GM18498 (cell line): Measurements from ENCODE around the gene BANF1.
"Not testable (repeated sequence)": the region's sequence is repeated elsewhere in the genome, so short reads cannot be mapped to it uniquely, and the experiment has no call there.

Experiments
- ATAC-seq: cut with Tn5 transposase; IDR thresholded peaks from one replicate; pipeline ENCODE4 v1.9.1; 2021; ENCODE audit warnings: mild to moderate bottlenecking, moderate library complexity; ENCODE audit not compliant: unreplicated experiment

Gene BANF1

DNA sequence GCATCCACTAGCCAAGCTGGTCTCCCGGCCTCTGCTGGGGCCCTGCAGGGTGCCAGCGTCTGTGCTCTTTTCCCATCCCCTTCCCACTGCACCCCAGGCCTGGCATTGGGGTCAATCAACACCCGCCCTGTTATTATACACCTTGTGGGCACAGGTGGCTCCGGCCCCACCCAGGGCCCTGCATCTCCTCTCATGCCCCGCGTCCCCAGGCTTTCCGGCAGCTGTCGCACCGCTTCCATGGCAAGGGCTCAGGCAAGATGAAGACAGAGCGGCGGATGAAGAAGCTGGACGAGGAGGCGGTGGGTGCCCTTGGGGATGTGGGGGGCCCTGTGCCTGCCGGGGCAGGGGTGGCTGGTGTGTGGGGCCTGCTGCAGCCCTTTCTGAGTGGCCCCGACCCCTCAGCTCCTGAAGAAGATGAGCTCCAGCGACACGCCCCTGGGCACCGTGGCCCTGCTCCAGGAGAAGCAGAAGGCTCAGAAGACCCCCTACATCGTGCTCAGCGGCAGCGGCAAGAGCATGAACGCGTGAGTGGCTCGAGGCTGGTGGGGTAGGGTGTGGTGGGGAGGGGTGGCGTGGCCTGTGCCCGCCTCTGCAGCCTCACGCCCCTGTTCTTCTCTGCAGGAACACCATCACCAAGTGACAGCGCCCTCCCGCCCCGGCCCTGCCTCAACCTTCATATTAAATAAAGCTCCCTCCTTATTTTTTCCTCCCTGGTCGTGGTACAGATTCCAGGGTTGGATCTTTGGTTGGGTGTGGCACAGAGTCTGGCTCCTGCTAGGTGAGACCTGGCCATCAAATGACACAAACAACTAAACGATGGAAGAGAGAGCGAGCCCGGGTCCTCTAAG, 23.7 kb upstream of the BANF1 start:
- no peak for ATAC-seq

DNA sequence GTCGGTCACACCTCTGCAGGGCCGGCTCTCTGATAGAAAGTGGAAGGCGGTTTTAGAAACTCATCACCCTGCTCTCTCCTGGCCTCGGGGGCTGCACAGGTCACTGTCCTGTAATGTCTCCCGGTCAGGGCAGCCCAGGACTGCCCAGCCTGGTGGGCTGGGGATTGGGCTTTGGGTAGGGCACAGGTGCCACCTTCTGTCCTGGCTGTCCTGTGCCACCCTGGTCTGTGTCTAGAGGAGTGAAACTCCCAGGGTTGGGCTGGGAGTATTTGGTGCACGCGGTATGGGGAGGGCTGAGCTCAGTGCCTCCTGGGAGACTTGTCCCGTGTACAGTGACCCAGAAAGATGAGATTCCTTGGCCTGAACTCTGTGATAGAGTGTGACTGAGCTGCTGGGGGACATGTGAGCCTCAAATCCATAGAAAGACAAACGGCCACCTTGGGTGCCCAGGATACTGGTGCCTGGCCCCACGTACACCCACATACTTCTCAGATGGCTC, 23.0 kb upstream of the BANF1 start:
- ATAC-seq, result no peak

DNA sequence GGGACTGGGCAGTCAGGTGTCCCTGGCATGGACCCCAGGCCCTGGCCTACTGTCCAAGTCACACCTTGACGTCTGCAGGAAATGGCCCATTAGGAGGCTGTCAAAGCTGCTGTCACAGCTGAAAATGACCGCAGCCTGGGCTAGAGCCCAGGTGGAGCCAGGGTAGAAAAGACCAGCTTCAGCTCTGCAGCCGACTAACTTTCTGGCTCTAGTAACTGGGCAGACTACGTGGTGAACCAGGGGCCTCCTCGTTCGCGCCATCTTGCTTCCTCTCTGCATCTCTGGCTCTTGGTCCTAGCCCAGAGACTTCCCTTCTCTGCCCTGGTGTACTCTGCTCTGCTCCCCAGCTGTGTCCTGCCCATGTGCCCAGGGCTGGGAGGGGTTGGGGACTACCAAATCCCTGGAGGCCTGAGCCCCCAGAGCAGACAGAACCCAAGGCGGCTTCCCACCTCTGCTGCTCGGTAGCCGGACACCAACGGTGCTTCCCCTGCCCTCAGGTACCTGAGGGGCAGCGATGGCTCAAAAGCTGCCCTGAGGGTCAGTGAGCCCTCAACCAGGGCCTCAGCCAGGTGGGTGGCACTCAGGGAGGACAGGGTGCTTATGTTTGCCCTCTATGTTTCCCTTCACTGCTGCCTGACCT, 21.1 kb upstream of the BANF1 start:
- no peak for ATAC-seq

DNA sequence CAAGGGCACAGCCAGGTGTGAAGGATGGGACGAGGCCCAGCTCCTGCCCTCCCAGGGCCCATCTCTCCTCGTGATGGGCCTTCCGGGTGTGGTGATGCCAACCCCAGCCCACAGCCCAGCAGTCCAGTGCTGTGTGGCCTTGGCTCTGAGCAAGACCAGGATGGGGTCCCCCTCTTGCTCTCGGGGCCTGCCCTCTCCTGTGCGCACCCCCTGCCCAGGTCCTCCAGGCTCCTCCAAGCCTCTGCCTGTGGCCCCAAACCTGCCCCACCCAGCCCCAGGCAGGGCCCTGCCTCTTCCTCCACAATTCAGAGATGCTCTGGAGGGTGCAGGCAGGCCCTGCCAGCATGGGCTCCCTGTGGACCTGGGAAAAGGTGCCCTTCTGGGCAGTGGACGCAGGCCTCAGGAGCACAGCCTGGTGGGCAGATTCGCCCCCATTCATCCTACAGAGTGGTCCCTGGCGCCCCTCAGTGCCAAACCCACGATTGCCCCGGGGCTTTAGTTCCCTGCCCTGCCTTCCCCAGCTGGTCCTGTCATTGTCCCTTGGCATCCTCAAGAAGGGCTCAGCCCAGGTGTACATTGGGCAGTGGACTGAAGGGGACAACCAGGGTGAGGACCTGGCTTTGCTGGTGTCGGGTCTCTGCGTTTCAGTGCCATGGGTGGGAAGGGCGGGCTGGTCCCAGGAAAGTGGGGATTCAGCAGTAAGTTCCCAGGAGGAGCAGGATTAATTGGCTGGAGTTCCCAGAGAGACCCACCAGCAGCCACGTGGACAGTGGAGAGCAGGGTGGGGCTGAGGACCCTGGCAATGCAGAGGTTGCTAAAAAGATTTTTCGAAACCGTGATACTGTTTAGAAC, 20.1 kb upstream of the BANF1 start:
- ATAC-seq, result no peak

DNA sequence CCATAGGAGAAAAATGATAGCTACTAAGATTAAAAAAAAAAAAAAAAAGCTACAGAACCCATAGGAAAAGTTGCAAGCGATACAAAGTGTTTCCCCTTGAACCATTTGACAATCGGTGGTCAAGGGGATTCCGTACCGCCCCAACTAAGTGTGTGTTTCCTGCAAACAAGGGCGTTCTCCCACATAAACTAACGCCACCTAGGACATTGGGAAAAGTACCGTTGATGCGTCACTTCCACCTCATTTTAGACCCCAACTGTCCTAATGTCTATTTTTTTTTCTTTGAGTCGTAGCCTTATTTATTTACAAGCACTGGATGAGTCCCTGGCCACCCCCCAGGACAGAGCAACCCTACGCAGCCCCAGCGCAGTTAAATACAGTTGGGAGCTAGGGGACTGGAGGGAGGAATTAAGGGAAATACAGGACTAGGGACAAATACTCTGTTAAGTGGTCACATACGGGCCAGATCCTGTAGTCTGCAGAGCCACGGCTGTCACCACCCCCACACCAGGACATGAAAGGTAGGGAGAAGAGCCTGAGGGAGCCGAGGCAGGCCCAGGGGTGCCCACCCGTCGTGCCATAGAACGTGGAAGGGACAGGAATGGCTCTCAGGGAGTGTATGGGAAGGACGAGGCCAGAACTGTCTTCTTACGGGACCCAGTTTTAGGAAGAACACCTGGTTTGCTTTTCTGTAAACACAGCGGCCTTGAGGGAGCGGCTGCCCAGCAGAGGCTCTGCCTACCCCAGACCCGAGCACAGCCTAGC, 19.3 kb upstream of the BANF1 start:
- ATAC-seq, result no peak

DNA sequence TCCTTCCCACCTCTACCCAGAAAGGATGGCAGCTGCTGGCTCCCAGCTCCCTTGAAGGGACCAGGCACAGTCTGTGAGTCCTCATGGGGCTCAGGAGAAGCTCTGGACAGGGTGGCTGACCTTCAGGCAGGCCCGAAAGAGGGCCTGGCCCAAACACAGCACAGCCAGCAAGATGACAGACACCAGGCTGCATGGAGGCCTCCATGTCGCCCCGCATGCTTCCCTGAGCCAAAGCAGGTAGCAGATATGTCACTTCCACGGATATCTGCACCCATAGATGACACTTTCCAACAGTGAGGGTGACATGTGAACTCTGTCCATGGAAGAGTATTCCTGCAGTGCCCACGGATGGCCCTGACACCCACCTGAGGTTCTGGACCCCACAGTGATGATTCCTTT, 18.7 kb upstream of the BANF1 start:
- ATAC-seq, result no peak

DNA sequence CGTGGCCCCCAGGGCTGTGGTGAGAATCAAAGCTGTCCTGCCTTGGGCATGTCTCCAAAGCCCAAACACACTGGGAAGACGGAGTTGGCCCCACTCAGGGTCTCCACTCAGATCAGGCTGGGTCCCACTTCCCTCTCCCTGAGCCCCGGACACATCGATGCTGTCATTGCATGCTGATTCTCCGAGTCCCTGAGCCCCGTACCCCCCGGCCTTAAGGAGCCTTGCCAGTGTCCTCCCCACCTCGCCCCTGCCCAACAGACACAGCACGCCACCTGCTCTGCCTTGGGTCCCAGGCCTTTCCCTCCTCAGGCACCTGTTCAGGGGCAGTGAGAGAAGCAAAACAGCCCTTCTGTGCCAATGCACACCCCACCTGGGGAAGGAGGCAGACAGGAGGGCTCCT, 15.0 kb upstream of the BANF1 start:
- no peak for ATAC-seq

DNA sequence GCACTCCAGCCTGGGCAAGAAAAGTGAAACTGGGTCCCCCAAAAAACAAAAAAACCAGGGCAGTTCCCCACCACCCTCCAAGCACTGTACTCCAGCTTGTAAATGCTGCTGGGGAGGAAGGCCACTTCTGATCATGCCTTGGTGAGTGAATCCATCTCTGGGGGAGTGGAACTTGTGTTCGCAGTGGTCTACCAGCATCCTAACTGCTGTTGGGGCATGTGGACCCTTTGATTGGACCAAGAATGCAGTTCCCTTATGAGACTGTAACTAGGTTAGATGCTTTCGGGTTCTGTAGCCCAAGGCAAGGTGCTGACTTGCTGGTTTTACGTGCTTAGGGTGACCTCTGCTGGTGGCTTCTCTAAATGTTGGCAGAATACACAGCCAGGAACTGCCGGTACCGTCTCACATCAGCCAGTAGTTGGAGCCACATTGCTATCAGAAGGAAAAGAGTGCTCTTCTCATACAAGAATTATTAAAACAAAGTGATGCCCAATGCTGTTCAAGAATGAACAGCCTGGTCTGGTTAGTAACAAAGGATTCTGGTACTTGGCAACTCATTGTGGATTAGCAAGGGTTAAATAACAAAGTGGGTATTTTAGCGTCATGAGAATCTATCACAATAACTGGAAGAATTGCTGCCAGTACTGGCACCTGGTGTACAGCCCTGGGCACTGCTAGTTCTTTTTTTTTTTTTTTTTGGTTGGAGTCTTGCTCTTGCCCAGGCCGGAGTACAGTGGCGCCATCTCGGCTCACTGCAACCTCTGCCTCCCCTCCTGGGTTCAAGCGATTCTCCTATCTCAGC, 13.3 kb upstream of the BANF1 start:
- ATAC-seq, result peak; percentile 97

DNA sequence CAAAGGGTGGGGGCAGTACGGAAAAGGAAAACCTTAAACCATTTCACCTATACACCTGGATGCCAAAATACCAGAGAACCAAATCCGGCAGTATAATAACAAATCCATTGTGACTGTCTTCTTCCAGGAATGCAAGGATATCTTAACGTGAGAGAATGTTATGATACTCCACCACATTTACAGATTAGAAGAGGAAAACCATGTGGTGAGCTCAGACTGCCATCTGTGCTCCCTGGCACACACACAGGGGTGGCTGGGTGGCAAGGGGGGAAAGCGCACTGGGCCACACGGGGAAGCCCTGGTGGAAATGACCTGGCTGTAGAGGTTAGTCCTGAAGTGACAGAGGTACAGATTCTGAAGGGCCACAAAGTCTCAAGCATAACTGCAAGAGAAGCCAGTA, 10.2 kb upstream of the BANF1 start:
- ATAC-seq, result no peak

DNA sequence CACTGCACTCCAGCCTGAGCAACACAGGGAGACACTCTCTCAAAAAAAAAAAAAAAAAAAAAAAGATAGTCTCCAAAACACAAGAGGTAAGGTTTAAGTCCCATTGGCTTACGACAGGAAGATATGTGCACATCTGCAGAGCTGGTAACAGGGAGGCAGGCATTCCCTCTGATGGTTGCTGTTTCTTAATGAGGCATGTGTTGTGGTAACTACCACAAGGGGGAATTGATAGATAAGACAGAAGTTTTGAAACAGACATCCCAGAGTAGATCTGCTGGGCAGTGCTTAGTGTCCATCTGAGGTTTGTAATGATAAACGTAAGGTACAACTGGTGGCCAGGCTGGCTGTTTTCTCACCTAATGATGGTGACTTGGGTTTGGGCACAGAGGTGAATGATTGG, 5.0 kb upstream of the BANF1 start:
- no peak for ATAC-seq

DNA sequence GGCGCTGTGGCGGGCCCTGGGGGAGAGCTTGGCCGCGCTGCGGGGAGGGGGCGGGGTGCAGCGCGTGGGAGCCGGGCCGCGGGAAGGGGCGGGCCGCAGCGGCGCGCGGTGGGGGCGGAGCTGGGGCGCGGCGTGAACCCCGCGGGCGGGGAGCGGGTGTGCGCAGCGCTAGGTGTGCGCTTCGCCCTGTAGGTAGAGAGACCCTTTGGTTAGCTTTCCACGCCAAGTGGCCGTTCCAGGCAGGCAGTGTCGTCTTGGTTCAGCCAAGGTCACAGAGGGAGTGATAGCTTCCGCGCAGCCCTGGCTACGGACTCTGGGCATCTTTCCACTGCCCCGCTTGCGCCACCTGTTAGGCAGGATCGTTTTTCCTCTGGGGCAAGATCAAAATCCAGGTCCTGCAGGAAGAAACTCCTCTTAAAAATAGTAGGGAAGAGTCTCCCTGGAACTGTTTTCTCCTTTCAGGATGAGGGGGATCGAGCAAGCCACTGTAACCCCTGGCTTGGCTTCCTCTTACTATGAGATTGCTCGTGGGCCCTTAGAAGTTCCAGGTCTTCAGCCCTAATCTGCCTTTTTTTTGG, 434 bp downstream of the BANF1 start:
- ATAC-seq, result peak; percentile 58

DNA sequence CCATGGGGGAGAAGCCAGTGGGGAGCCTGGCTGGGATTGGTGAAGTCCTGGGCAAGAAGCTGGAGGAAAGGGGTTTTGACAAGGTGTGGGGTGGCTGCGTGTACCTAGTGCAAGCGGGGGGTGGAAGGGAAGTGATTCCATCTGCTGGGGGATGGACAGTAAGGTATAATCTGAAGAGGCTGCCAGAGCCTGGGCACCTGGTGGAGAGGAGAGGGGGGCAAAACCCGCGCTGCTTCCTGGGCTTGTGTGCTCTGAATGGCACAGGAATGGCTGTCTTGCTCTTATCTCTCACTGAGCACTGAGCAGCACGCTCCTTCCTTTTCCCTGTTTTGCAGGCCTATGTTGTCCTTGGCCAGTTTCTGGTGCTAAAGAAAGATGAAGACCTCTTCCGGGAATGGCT, 988 bp downstream of the BANF1 start:
- no peak for ATAC-seq

DNA sequence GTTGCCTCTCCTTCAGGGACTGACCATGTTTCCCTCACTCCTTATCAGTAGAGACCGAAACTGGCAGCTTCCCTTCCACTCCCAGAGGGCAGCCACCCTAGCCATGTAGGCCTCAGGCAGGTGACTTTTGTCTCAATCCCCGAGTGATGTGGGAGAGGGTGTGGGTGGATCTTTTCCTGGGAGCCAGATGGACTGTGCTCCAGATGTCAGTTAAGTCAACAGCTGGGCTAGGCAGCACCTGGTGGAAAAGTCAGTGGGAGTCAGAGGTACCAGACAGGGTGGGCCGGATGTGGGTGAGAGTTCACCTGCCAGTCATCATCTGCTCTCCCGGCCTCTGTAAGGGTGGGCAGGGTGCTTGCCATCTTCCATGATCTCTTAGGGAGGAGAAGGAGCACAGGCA, 1.9 kb downstream of the BANF1 start:
- no peak for ATAC-seq

DNA sequence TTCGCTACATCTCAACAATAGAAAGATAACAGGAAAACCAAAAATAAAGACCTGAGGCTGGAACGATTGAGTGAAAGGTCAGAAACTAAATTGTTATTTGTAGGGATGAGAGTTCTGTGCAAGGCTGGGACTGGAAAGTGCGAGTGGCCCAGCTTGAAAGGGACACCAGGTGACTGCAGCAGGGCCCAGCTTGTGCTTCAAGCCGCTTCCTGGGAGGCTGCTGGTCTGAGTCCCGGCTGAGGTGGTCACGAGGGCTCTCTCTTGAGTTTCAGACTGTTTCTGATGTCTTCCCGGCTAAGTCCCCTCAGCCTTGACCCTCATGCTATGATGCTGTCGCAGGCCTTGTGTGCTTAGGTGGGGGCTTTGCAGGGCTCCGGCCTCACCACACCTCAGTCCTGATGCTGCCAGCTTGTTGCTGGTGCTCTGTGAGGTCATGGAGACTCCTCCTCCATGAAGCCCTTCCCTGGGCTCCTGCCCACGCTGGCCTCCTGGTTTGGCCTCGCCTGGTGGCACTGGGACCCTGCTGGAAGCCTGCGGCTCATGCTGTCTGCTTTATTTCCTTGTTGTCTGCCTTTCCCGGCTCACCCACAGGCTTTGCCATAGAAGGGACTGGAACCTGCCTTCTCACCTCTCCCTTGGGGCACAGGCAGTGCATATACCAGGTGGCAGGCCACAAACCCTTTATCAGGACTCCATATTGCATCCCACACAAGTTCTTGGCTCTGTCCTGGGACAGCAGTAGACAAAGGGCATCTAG, 4.0 kb downstream of the BANF1 start:
- no peak for ATAC-seq

DNA sequence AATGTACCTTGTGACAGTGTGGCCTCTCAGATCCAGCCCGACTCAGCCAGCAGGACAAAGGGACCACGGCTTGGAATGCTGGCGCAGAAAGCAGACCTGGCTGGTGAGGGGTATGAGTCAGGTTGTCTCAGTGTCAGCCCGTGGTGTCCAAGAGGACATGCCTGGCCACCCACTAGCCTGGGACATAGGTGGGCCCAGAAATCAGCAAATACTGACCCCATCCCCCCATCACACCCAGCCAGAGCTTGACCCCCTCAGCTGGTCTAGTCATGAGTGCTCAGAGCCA, 4.5 kb downstream of the BANF1 start:
- no peak for ATAC-seq

DNA sequence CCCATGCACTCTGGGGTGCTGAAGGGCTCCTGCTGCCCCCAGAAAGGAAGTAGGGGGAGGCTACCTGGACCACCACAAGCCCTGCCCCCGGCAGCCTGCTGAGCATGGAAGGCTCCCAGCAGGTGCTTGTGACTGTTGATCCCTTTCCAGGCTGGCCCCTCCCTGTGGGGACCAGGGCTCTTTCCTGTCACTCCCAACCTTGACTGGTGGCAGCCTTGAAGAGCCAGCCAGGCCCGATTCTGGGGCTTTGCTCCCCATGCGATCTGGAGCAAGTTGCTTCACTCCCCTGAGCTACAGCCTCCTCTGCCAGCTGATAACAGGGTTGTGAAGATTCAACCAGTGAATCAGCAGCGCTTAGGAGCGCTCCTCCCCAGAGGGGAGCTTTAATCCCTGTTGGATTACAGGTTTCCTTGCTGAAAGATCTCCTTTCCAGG, 4.9 kb downstream of the BANF1 start:
- ATAC-seq, result no peak

DNA sequence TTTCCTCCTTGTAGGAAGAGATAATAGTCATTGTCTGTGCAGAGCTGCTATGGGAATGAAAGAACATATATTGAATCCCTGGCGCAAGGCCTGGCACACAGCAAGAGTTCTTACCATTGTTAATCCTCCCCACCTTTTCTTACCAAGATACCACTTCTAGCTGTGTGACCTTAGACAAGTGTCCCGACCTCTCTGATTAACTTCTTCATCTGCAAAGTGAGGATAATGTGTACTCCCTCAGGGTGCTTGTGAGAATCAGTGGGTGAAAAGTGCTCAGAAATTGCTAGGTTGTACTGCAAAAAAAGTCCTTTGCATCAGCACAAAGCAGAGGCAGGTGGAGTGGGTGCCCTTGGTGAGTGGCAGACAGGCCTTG, 5.8 kb downstream of the BANF1 start:
- ATAC-seq, result no peak

DNA sequence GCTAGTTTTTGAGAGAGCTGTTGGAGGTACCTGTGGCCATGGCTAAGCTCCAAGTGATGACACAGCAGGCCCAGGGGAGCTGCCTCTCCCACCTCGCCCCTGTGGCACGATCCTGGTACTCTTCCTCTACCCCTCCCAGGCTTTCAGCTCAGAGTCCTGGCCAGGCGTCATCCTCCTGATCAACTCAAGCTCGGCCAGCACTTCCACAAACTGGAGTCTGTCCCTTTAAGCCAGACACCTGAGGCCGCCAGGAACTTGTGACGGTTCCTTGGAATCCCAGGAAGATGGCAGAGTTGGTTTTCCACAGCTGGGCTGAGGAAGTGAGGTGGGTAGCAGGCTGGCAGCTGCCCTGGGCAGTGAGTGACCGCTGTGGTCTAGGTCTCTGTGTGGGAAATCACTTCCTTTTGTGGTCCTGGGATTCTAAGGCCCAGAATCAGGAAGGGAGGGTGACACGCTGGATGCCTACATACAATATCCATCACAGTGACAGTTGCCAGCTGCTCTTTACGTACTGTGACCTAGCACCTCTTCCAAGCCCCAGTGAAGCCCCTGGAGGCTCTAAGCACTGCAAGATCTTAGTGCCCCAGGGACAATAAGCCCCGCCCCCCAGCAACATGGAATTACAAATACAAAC, 6.3 kb downstream of the BANF1 start:
- ATAC-seq, result no peak

DNA sequence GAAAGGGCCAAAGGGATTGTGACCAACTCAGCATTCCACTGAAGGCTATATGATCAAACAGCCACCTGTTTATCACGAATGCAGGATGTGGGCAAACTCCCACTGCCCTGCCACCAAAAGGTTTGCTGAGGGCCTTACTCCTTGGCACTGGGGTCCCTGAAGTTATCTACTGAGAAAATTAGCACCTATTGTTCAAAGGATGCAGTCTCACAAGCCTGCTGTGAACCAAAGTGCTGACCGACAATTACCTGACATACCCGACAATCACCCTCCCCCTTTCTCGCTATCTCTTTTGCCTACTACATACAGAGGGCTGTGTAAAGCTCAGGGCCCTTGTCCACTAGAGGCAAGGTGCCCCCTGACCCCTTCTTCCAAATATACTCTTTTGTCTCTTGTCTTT, 7.7 kb downstream of the BANF1 start:
- ATAC-seq, result not testable (repeated sequence)
